Activated T-cell treated with anti-CD3 and anti-CD28 coated beads, Interleukin-2, amount 50 U/mL, for 24 hours (primary cell): ENCODE data around the gene ALG2.
"Not testable (repeated sequence)": the region's sequence is repeated elsewhere in the genome, so short reads cannot be mapped to it uniquely, and the experiment has no call there.

Experiments
- DNase-seq: peaks from one replicate; pipeline ENCODE4 v3.0.0-alpha.2; 2020
- H3K27ac Mint-ChIP-seq: 2 replicates; pipeline ENCODE4 v1.8.0; 2020; ENCODE audit warnings: mild to moderate bottlenecking, mixed read lengths
- H3K27me3 Mint-ChIP-seq: 2 replicates; pipeline ENCODE4 v1.8.0; 2020; ENCODE audit warnings: mixed read lengths
- H3K36me3 Mint-ChIP-seq: 2 replicates; pipeline ENCODE4 v1.8.0; 2020; ENCODE audit warnings: low read depth, mixed read lengths
- H3K4me1 Mint-ChIP-seq: 2 replicates; pipeline ENCODE4 v1.8.0; 2020; ENCODE audit warnings: low read depth, mixed read lengths
- H3K4me3 Mint-ChIP-seq: 2 replicates; pipeline ENCODE4 v1.8.0; 2020; ENCODE audit warnings: mild to moderate bottlenecking, moderate library complexity, mixed read lengths
- H3K9me3 Mint-ChIP-seq: 2 replicates; pipeline ENCODE4 v1.8.0; 2020; ENCODE audit warnings: mixed read lengths

Gene ALG2

GRCh38 chr9:99251157-99251556, 29.4 kb upstream of the ALG2 start:
- Mint-ChIP-seq H3K9me3 (no peaks in the 10 kb centered on the region), H3K27me3 (peaks cover 6% of the 10 kb centered on the region), H3K4me3 (no peak overlapping the region), H3K36me3 (no peaks in the 10 kb centered on the region), H3K4me1 (peaks cover 50% of the 10 kb centered on the region), H3K27ac (no peak overlapping the region)
- no peak for DNase-seq

GRCh38 chr9:99249619-99250018, 27.9 kb upstream of the ALG2 start:
- no peaks in the 10 kb centered on the region for H3K36me3 Mint-ChIP-seq
- peaks cover 38% of the 10 kb centered on the region for H3K4me1 Mint-ChIP-seq
- no peaks in the 10 kb centered on the region for H3K9me3 Mint-ChIP-seq
- H3K4me3 Mint-ChIP-seq = no peak overlapping the region
- no peak for DNase-seq
- no peak overlapping the region for H3K27ac Mint-ChIP-seq
- H3K27me3 Mint-ChIP-seq = no peaks in the 10 kb centered on the region

- no peak for DNase-seq
Measured at GRCh38 chr9:99244344-99245260, 22.9 kb upstream of the ALG2 start.

GRCh38 chr9:99241106-99241505, 19.4 kb upstream of the ALG2 start:
- peaks cover 59% of the 10 kb centered on the region for H3K36me3 Mint-ChIP-seq
- H3K4me1 Mint-ChIP-seq = peaks cover 20% of the 10 kb centered on the region
- no peak overlapping the region for H3K4me3 Mint-ChIP-seq
- H3K27me3 Mint-ChIP-seq = no peaks in the 10 kb centered on the region
- H3K27ac Mint-ChIP-seq = no peak overlapping the region
- no peak for DNase-seq
- no peaks in the 10 kb centered on the region for H3K9me3 Mint-ChIP-seq

More at GRCh38 chr9:99244344-99245260, 22.9 kb upstream of the ALG2 start:
- Mint-ChIP-seq H3K9me3 (no peaks in the 10 kb centered on the region), H3K36me3 (peaks cover 30% of the 10 kb centered on the region), H3K4me1 (peaks cover 11% of the 10 kb centered on the region), H3K4me3 (no peak overlapping the region), H3K27me3 (no peaks in the 10 kb centered on the region), H3K27ac (peak overlapping the region; percentile 30)

- peaks cover 60% of the 10 kb centered on the region for H3K36me3 Mint-ChIP-seq
- no peak overlapping the region for H3K27ac Mint-ChIP-seq
- H3K4me3 Mint-ChIP-seq = no peak overlapping the region
- no peaks in the 10 kb centered on the region for H3K27me3 Mint-ChIP-seq
- no peak for DNase-seq
- H3K4me1 Mint-ChIP-seq = peaks cover 30% of the 10 kb centered on the region
- H3K9me3 Mint-ChIP-seq = no peaks in the 10 kb centered on the region
Measured at GRCh38 chr9:99239341-99240060, 17.8 kb upstream of the ALG2 start.

- Mint-ChIP-seq H3K4me1 (peaks cover 30% of the 10 kb centered on the region), H3K9me3 (no peaks in the 10 kb centered on the region), H3K27ac (no peak overlapping the region), H3K4me3 (no peak overlapping the region), H3K27me3 (no peaks in the 10 kb centered on the region), H3K36me3 (peaks cover 60% of the 10 kb centered on the region)
- DNase-seq = no peak
Measured at GRCh38 chr9:99238331-99238730, 16.6 kb upstream of the ALG2 start.

GRCh38 chr9:99237849-99238248, 16.1 kb upstream of the ALG2 start:
- not testable (repeated sequence) for DNase-seq, H3K9me3 Mint-ChIP-seq, H3K4me3 Mint-ChIP-seq, H3K27me3 Mint-ChIP-seq, H3K27ac Mint-ChIP-seq
- peaks cover 60% of the 10 kb centered on the region for H3K36me3 Mint-ChIP-seq
- H3K4me1 Mint-ChIP-seq = peaks cover 30% of the 10 kb centered on the region

- Mint-ChIP-seq H3K4me1 (peaks cover 30% of the 10 kb centered on the region), H3K4me3 (no peak overlapping the region), H3K27ac (no peak overlapping the region), H3K27me3 (no peaks in the 10 kb centered on the region), H3K9me3 (no peaks in the 10 kb centered on the region), H3K36me3 (peaks cover 61% of the 10 kb centered on the region)
- DNase-seq = no peak
Measured at GRCh38 chr9:99237356-99237755, 15.6 kb upstream of the ALG2 start.

GRCh38 chr9:99235926-99236634, 14.3 kb upstream of the ALG2 start:
- Mint-ChIP-seq H3K27me3 (no peaks in the 10 kb centered on the region), H3K36me3 (peaks cover 68% of the 10 kb centered on the region), H3K9me3 (no peaks in the 10 kb centered on the region), H3K4me3 (peak overlapping the region; percentile 22), H3K4me1 (peaks cover 30% of the 10 kb centered on the region), H3K27ac (peak overlapping the region; percentile 58)
- no peak for DNase-seq

GRCh38 chr9:99235069-99235468, 13.3 kb upstream of the ALG2 start:
- H3K4me1 Mint-ChIP-seq = peaks cover 30% of the 10 kb centered on the region
- H3K9me3 Mint-ChIP-seq = no peaks in the 10 kb centered on the region
- H3K27me3 Mint-ChIP-seq = no peaks in the 10 kb centered on the region
- no peak overlapping the region for H3K4me3 Mint-ChIP-seq
- DNase-seq = no peak
- H3K27ac Mint-ChIP-seq = no peak overlapping the region
- peaks cover 70% of the 10 kb centered on the region for H3K36me3 Mint-ChIP-seq

GRCh38 chr9:99234618-99235017, 12.9 kb upstream of the ALG2 start:
- Mint-ChIP-seq H3K9me3 (no peaks in the 10 kb centered on the region), H3K27me3 (no peaks in the 10 kb centered on the region), H3K4me3 (no peak overlapping the region), H3K27ac (no peak overlapping the region), H3K36me3 (peaks cover 65% of the 10 kb centered on the region), H3K4me1 (peaks cover 30% of the 10 kb centered on the region)
- no peak for DNase-seq

GRCh38 chr9:99231711-99232110, 10.0 kb upstream of the ALG2 start:
- Mint-ChIP-seq H3K4me3 (no peak overlapping the region), H3K36me3 (peaks cover 64% of the 10 kb centered on the region)

GRCh38 chr9:99230206-99230605, 8.5 kb upstream of the ALG2 start:
- Mint-ChIP-seq H3K27ac (no peak overlapping the region), H3K4me3 (no peak overlapping the region), H3K4me1 (peaks cover 20% of the 10 kb centered on the region), H3K27me3 (no peaks in the 10 kb centered on the region), H3K36me3 (peaks cover 75% of the 10 kb centered on the region), H3K9me3 (no peaks in the 10 kb centered on the region)
- DNase-seq = no peak

More at GRCh38 chr9:99231711-99232110, 10.0 kb upstream of the ALG2 start:
- Mint-ChIP-seq H3K9me3 (no peaks in the 10 kb centered on the region), H3K4me1 (peaks cover 23% of the 10 kb centered on the region), H3K27ac (no peak overlapping the region), H3K27me3 (no peaks in the 10 kb centered on the region)
- no peak for DNase-seq

- Mint-ChIP-seq H3K27me3 (no peaks in the 10 kb centered on the region), H3K4me3 (no peak overlapping the region), H3K4me1 (peaks cover 40% of the 10 kb centered on the region), H3K9me3 (no peaks in the 10 kb centered on the region), H3K27ac (peak overlapping the region; percentile 34), H3K36me3 (peaks cover 86% of the 10 kb centered on the region)
- DNase-seq = no peak
Measured at GRCh38 chr9:99226054-99226453, 4.3 kb upstream of the ALG2 start.
